Immature natural killer cell (primary cell): ENCODE measurements around the gene UPF1. TPM values are rescaled to one million over a fixed set of nuclear protein-coding genes. Genes with fewer than 3 reads are reported as not detected.

Experiments used
- DNase-seq, 3 donors: peaks; one replicate each; pipeline ENCODE4 v3.0.0; 2022; ENCODE audit warnings: mixed read lengths in 1 of 3
- H3K27ac Mint-ChIP-seq, 6 donors: one replicate each; pipeline ENCODE4 v1.8.0; 2020; ENCODE audit warnings: mixed read lengths in 6 of 6, mild to moderate bottlenecking in 5 of 6, inconsistent platforms in 4 of 6, moderate library complexity in 3 of 6
- H3K27me3 Mint-ChIP-seq, 3 donors: one replicate each; pipeline ENCODE4 v1.8.0; 2020 to 2021; ENCODE audit warnings: low read depth in 3 of 3, mild to moderate bottlenecking in 3 of 3, mixed read lengths in 3 of 3, moderate library complexity in 3 of 3, inconsistent platforms in 1 of 3
- H3K36me3 Mint-ChIP-seq, 3 donors: one replicate each; pipeline ENCODE4 v1.8.0; 2020; ENCODE audit warnings: mixed read lengths in 3 of 3, inconsistent platforms in 2 of 3, mild to moderate bottlenecking in 2 of 3
- H3K4me1 Mint-ChIP-seq, 2 donors: one replicate each; pipeline ENCODE4 v1.8.0; 2020; ENCODE audit warnings: inconsistent platforms in 2 of 2, mild to moderate bottlenecking in 2 of 2, mixed read lengths in 2 of 2, moderate library complexity in 1 of 2
- H3K4me3 Mint-ChIP-seq, 5 donors: one replicate each; pipeline ENCODE4 v1.8.0; 2020; ENCODE audit warnings: mild to moderate bottlenecking in 5 of 5, mixed read lengths in 5 of 5, inconsistent platforms in 3 of 5, moderate library complexity in 3 of 5
- H3K9me3 Mint-ChIP-seq, 6 donors: one replicate each; pipeline ENCODE4 v1.8.0; 2020; ENCODE audit warnings: mild to moderate bottlenecking in 6 of 6, mixed read lengths in 6 of 6, inconsistent platforms in 4 of 6, moderate library complexity in 3 of 6
- polyA plus RNA-seq, 3 donors: library from polyadenylated mRNA; unstranded; fragments of 300-500 nt; fragmentation: Illumina TruSeq; gene quantifications; one replicate each; pipeline ENCODE4 v1.2.3, GENCODE V29; 2021

UPF1 gene
- polyA plus RNA-seq, result 10 to 100 TPM in 1 of 3 donors, 1 to 10 TPM in 2; 1.1 to 16.6 (median 5.2) TPM

GRCh38 chr19:18831524-18832305, at the start of gene UPF1:
UPF1 (plus strand) TSS chr19:18831959; CDS start chr19:18832210, 251 bp downstream.
- H3K36me3 Mint-ChIP-seq, result peaks cover 0 to 17% (median 0%) of the 10 kb centered on the region in 3 donors
- H3K9me3 Mint-ChIP-seq, result peaks cover 0 to 8% (median 7%) of the 10 kb centered on the region in 6 donors
- H3K27me3 Mint-ChIP-seq, result peaks cover 2 to 10% (median 7%) of the 10 kb centered on the region in 3 donors
- H3K4me1 Mint-ChIP-seq, result peaks cover 42 to 43% of the 10 kb centered on the region in 2 donors
- peak within 1 kb of the TSS; percentile 91 to 95 (median 93) for H3K4me3 Mint-ChIP-seq
- peak; percentile 95 to 97 (median 97) for DNase-seq
- H3K27ac Mint-ChIP-seq, result peak within 1 kb of the TSS; percentile 85 to 94 (median 92)

GRCh38 chr19:18782559-18783225, 49.1 kb upstream of the UPF1 start:
- Mint-ChIP-seq H3K36me3 (no peaks in the 10 kb centered on the region), H3K4me3 (no peak overlapping the region), H3K27ac (no peak overlapping the region), H3K27me3 (peaks cover 14 to 27% (median 17%) of the 10 kb centered on the region in 3 donors), H3K9me3 (no peaks in the 10 kb centered on the region), H3K4me1 (peaks cover 23 to 25% of the 10 kb centered on the region in 2 donors)
- DNase-seq, result no peak

GRCh38 chr19:18783958-18784785, 47.6 kb upstream of the UPF1 start:
- peaks cover 16 to 25% (median 19%) of the 10 kb centered on the region in 3 donors for H3K27me3 Mint-ChIP-seq
- H3K9me3 Mint-ChIP-seq, result no peaks in the 10 kb centered on the region
- peaks cover 28 to 31% of the 10 kb centered on the region in 2 donors for H3K4me1 Mint-ChIP-seq
- H3K27ac Mint-ChIP-seq, result no peak overlapping the region
- no peaks in the 10 kb centered on the region for H3K36me3 Mint-ChIP-seq
- no peak for DNase-seq
- H3K4me3 Mint-ChIP-seq, result peak overlapping the region in 2 of 5 donors; percentile 4 to 72

- Mint-ChIP-seq H3K4me3 (peak overlapping the region in 1 of 5 donors; percentile 72), H3K36me3 (no peaks in the 10 kb centered on the region), H3K27ac (no peak overlapping the region), H3K9me3 (no peaks in the 10 kb centered on the region), H3K27me3 (peaks cover 17 to 24% (median 23%) of the 10 kb centered on the region in 3 donors), H3K4me1 (peaks cover 28 to 33% of the 10 kb centered on the region in 2 donors)
- DNase-seq, result no peak
Observed at GRCh38 chr19:18784786-18785120, 47.0 kb upstream of the UPF1 start.

- H3K36me3 Mint-ChIP-seq, result peaks cover 0 to 3% (median 0%) of the 10 kb centered on the region in 3 donors
- peak; percentile 47 to 52 (median 50) for DNase-seq
- H3K9me3 Mint-ChIP-seq, result no peaks in the 10 kb centered on the region
- H3K4me3 Mint-ChIP-seq, result peak overlapping the region in 4 of 5 donors; percentile 47 to 73 (median 56)
- no peak overlapping the region for H3K27ac Mint-ChIP-seq
- peaks cover 21 to 28% (median 27%) of the 10 kb centered on the region in 3 donors for H3K27me3 Mint-ChIP-seq
- peaks cover 34 to 38% of the 10 kb centered on the region in 2 donors for H3K4me1 Mint-ChIP-seq
Observed at GRCh38 chr19:18785179-18786124, 46.3 kb upstream of the UPF1 start.

- DNase-seq, result no peak
- H3K27me3 Mint-ChIP-seq, result peaks cover 22 to 42% (median 38%) of the 10 kb centered on the region in 3 donors
- H3K4me3 Mint-ChIP-seq, result peak overlapping the region; percentile 51 to 75 (median 64)
- peaks cover 36 to 41% of the 10 kb centered on the region in 2 donors for H3K4me1 Mint-ChIP-seq
- no peaks in the 10 kb centered on the region for H3K9me3 Mint-ChIP-seq
- peaks cover 0 to 3% (median 0%) of the 10 kb centered on the region in 3 donors for H3K36me3 Mint-ChIP-seq
- no peak overlapping the region for H3K27ac Mint-ChIP-seq
Observed at GRCh38 chr19:18788529-18789421, 43.0 kb upstream of the UPF1 start.

GRCh38 chr19:18789422-18789869, 42.3 kb upstream of the UPF1 start:
- H3K4me3 Mint-ChIP-seq, result peak overlapping the region; percentile 51 to 75 (median 64)
- no peak overlapping the region for H3K27ac Mint-ChIP-seq
- peaks cover 33 to 41% of the 10 kb centered on the region in 2 donors for H3K4me1 Mint-ChIP-seq
- no peak for DNase-seq
- H3K27me3 Mint-ChIP-seq, result peaks cover 23 to 43% (median 38%) of the 10 kb centered on the region in 3 donors
- no peaks in the 10 kb centered on the region for H3K9me3 Mint-ChIP-seq
- H3K36me3 Mint-ChIP-seq, result peaks cover 0 to 3% (median 0%) of the 10 kb centered on the region in 3 donors

- H3K4me3 Mint-ChIP-seq, result peak overlapping the region; percentile 61 to 81 (median 73)
- H3K9me3 Mint-ChIP-seq, result no peaks in the 10 kb centered on the region
- peaks cover 0 to 3% (median 0%) of the 10 kb centered on the region in 3 donors for H3K36me3 Mint-ChIP-seq
- peaks cover 28 to 39% of the 10 kb centered on the region in 2 donors for H3K4me1 Mint-ChIP-seq
- H3K27me3 Mint-ChIP-seq, result peaks cover 23 to 40% (median 38%) of the 10 kb centered on the region in 3 donors
- no peak for DNase-seq
- H3K27ac Mint-ChIP-seq, result peak overlapping the region in 1 of 6 donors; percentile 19
Observed at GRCh38 chr19:18789883-18790565, 41.7 kb upstream of the UPF1 start.

- peak within 1 kb of the TSS; percentile 61 to 81 (median 71) for H3K4me3 Mint-ChIP-seq
- peaks cover 0 to 3% (median 0%) of the 10 kb centered on the region in 3 donors for H3K36me3 Mint-ChIP-seq
- H3K27ac Mint-ChIP-seq, result peak within 1 kb of the TSS in 1 of 6 donors; percentile 19
- peaks cover 23 to 34% of the 10 kb centered on the region in 2 donors for H3K4me1 Mint-ChIP-seq
- H3K9me3 Mint-ChIP-seq, result no peaks in the 10 kb centered on the region
- no peak for DNase-seq
- H3K27me3 Mint-ChIP-seq, result peaks cover 21 to 39% (median 38%) of the 10 kb centered on the region in 3 donors
Observed at GRCh38 chr19:18790566-18791314, 41.0 kb upstream of the UPF1 start, which contains the start of gene COMP. COMP (minus strand) TSS chr19:18791305; CDS start chr19:18791269, 36 bp downstream.

- Mint-ChIP-seq H3K27ac (no peak overlapping the region), H3K4me3 (peak overlapping the region in 2 of 5 donors; percentile 35 to 58)
Observed at GRCh38 chr19:18791315-18791678, 40.5 kb upstream of the UPF1 start.

More at GRCh38 chr19:18791315-18791678, 40.5 kb upstream of the UPF1 start:
- Mint-ChIP-seq H3K9me3 (no peaks in the 10 kb centered on the region), H3K36me3 (peaks cover 0 to 3% (median 0%) of the 10 kb centered on the region in 3 donors), H3K27me3 (peaks cover 18 to 38% (median 35%) of the 10 kb centered on the region in 3 donors), H3K4me1 (peaks cover 18 to 29% of the 10 kb centered on the region in 2 donors)
- no peak for DNase-seq
